MM.1S (cell line): Measurements from ENCODE around the gene NCAPD3.

Experiments
- EZH2 ChIP-seq: fragments of 300-600 bp; sonication (generic); optimal IDR thresholded peaks from 2 replicates; pipeline ENCODE3; 2017; ENCODE audit warnings: low read depth, mild to moderate bottlenecking, antibody characterized with exemption, low read length, mixed read lengths
- EZH2phosphoT487 ChIP-seq: fragments of 300-600 bp; sonication (generic); IDR thresholded peaks from 2 replicates; pipeline ENCODE4 v1.6.1; 2018; ENCODE audit warnings: antibody characterized with exemption, low read length
- TF ChIP-seq, protein P1 (sequence below): fragments of 300-600 bp; sonication (generic); IDR thresholded peaks from 2 replicates; pipeline ENCODE4 v1.5.1; 2016; ENCODE audit warnings: antibody characterized with exemption, low read length, mixed read lengths

GRCh38 chr11:134164490-134165370 lies 59.0 kb downstream of the NCAPD3 start:
- TF ChIP-seq, protein P1, sequence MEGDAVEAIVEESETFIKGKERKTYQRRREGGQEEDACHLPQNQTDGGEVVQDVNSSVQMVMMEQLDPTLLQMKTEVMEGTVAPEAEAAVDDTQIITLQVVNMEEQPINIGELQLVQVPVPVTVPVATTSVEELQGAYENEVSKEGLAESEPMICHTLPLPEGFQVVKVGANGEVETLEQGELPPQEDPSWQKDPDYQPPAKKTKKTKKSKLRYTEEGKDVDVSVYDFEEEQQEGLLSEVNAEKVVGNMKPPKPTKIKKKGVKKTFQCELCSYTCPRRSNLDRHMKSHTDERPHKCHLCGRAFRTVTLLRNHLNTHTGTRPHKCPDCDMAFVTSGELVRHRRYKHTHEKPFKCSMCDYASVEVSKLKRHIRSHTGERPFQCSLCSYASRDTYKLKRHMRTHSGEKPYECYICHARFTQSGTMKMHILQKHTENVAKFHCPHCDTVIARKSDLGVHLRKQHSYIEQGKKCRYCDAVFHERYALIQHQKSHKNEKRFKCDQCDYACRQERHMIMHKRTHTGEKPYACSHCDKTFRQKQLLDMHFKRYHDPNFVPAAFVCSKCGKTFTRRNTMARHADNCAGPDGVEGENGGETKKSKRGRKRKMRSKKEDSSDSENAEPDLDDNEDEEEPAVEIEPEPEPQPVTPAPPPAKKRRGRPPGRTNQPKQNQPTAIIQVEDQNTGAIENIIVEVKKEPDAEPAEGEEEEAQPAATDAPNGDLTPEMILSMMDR: no peak
- TF ChIP-seq EZH2phosphoT487 (no peak), EZH2 (no peak)
